NT2/D1 (cell line): ENCODE measurements around the gene KRT10.

Experiments
- DNase-seq: peaks from one replicate; pipeline ENCODE4 v3.0.0-alpha.2; 2011; ENCODE audit warnings: low read depth, low spot score
- H3K27me3 ChIP-seq: 2 replicates; pipeline ENCODE4 v1.6.0; 2011; ENCODE audit warnings: mild to moderate bottlenecking; ENCODE audit not compliant: insufficient read length, insufficient read depth
- H3K36me3 ChIP-seq: 2 replicates; pipeline ENCODE4 v1.6.1; 2011; ENCODE audit warnings: mild to moderate bottlenecking, low read length, mixed read lengths; ENCODE audit not compliant: insufficient read depth, insufficient read length
- H3K4me1 ChIP-seq: 2 replicates; pipeline ENCODE4 v1.5.1; 2011; ENCODE audit not compliant: insufficient read depth, insufficient read length
- H3K4me3 ChIP-seq: 2 replicates; pipeline ENCODE4 v1.5.1; 2011; ENCODE audit warnings: low read depth; ENCODE audit not compliant: insufficient read length
- H3K9ac ChIP-seq: 2 replicates; pipeline ENCODE4 v1.6.0; 2011; ENCODE audit warnings: low read depth; ENCODE audit not compliant: insufficient read length
- H3K9me3 ChIP-seq: 2 replicates; pipeline ENCODE4 v1.5.1; 2011; ENCODE audit warnings: mild to moderate bottlenecking, low read length; ENCODE audit not compliant: insufficient read depth
- SUZ12 ChIP-seq: IDR thresholded peaks from 2 replicates; pipeline ENCODE4 v1.6.1; 2011; ENCODE audit not compliant: insufficient read length, insufficient read depth; ENCODE audit errors: extremely low read depth
- YY1 ChIP-seq: IDR thresholded peaks from 2 replicates; pipeline ENCODE4 v1.6.1; 2011; ENCODE audit not compliant: insufficient read length, insufficient read depth
- ZNF274 ChIP-seq: IDR thresholded peaks from 2 replicates; pipeline ENCODE4 v1.6.1; 2011; ENCODE audit warnings: mild to moderate bottlenecking, low read depth, low read length

KRT10 gene

DNA sequence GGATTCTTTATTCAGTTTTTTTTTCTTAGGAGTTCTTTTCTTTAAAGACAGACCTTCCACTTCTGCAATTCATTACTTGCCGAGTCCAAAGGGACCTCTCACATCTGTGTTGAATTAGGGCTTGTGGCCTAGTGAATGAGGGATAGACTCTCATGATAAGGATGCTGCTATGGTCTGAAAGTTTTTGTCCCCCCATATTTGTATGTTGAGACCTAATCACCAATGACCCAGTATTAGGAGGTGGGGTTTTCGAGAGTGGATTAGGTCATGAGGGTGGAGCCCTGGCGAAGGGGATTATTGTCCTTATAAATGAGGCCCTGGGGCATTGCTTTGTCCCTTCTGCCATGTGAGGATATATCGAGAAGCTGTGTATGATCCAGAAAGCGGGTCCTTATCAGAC is 35.1 kb upstream of the KRT10 start:
- Histone ChIP-seq H3K27me3 (no peaks in the 10 kb centered on the region), H3K9me3 (no peaks in the 10 kb centered on the region), H3K4me3 (no peak overlapping the region), H3K36me3 (no peaks in the 10 kb centered on the region), H3K9ac (no peak overlapping the region), H3K4me1 (no peaks in the 10 kb centered on the region)
- DNase-seq, result no peak
- TF ChIP-seq SUZ12 (no peak), YY1 (no peak), ZNF274 (no peak)

DNA sequence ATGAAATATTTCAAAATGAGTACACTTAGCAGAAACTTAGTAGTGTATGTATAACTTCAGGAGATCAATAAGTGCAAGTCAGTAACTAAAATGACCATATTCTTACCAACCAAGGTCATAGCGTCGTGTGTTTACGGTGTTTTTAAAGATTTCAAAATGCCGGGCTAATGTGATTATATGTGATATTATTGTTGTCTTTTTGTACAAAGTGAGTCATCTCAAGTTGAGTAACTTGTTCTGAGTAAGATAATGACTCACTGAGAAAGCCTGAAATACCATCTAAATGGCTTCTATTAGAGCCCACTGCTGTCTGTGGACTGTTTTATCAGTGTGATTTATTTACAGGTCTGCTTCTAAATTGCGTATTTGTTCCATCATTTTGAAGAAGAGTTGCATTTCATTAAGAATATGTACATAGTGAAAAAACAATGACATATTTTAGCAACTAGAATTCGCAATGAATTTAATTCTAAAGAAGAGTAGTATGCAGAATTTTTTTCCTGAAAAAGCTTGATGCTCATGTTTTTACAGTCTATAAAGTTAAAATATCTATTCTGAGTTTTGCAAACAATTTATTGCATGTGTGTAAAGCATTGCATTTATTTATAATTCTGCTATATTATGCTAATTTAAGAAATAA is 31.9 kb upstream of the KRT10 start:
- Histone ChIP-seq H3K4me3 (no peak overlapping the region), H3K4me1 (no peaks in the 10 kb centered on the region), H3K36me3 (no peaks in the 10 kb centered on the region), H3K27me3 (no peaks in the 10 kb centered on the region), H3K9ac (no peak overlapping the region), H3K9me3 (no peaks in the 10 kb centered on the region)
- no peak for DNase-seq
- no peak for TF ChIP-seq ZNF274
- TF ChIP-seq YY1, result no peak
- TF ChIP-seq SUZ12, result no peak

DNA sequence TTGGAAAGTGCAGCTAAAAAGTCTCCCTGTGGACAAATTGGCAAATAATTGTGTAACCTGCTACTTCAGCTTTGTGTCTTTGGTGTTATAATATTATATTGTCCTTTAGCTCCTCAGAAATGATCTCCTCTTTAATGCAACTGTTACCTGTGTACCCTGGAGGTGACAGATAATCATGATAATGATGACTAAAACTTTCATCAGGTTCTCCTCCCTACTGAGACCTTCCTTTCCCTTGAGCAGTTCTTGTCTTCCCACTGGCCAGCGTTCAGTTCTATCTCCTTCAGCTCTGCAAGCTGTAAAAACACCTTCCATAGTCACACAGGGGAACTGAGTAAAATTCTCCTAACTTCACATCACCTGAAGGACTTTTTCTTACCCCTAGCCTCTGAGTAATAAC is 29.9 kb upstream of the KRT10 start:
- Histone ChIP-seq H3K4me1 (no peaks in the 10 kb centered on the region), H3K36me3 (no peaks in the 10 kb centered on the region), H3K27me3 (no peaks in the 10 kb centered on the region), H3K9me3 (no peaks in the 10 kb centered on the region), H3K9ac (no peak overlapping the region), H3K4me3 (no peak overlapping the region)
- no peak for TF ChIP-seq YY1
- TF ChIP-seq ZNF274, result no peak
- TF ChIP-seq SUZ12, result no peak
- DNase-seq, result no peak

DNA sequence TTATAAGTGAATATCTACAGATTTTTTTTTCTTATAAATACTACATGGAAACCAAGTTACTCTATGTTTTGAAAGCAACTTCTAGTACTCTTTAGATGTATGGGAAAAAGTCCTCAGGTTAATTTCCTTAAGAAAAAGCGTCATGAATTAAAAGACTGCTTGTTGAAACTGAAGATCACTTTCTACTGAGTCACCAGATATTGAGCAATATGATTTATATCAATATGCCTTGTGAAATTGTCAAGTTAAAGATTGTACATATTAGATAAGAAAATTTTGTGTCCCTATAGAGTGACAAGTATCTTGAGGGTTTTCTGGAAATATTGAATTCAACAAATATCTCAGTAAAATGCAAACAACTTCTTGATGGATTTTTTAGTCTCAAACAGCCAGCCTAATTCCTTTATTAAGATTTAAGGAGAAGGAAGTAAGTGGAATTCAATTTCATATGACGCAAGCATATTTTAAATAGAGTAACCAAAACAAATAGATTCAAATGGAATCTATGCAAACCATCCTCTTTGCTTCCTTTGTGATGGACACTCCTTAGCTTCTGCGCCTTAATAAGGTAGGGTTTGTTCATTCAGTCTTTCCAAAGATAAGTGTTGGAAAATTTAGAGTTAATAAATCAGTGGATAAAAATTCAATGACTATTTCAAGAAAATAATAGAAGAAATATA is 28.0 kb upstream of the KRT10 start:
- TF ChIP-seq ZNF274, result no peak
- no peak for TF ChIP-seq YY1
- no peak for TF ChIP-seq SUZ12
- Histone ChIP-seq H3K4me1 (no peaks in the 10 kb centered on the region), H3K9me3 (no peaks in the 10 kb centered on the region), H3K36me3 (no peaks in the 10 kb centered on the region), H3K4me3 (no peak overlapping the region), H3K27me3 (no peaks in the 10 kb centered on the region), H3K9ac (no peak overlapping the region)
- no peak for DNase-seq

DNA sequence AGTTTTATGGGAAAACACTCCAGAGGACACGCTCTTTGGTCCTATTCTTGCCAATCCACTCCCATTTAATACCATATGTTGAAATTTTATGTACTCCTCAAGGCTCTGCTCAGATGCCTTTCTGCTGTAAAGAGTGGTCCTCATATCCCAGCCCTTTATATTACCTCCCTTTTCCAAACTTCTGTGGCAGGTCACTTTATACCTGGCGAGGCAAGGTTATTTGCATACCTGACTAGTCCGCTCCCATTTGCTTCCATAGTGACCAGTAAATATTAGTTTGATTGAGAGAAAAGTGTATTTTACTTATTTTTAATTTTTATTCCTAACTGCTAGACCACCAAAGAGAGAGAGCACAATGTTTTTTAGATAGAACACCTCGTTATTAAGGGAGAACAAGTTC is 27.3 kb upstream of the KRT10 start:
- no peaks in the 10 kb centered on the region for H3K27me3 ChIP-seq
- no peaks in the 10 kb centered on the region for H3K9me3 ChIP-seq
- DNase-seq, result no peak
- TF ChIP-seq ZNF274 (no peak), SUZ12 (no peak), YY1 (no peak)
- no peak overlapping the region for H3K9ac ChIP-seq
- H3K4me3 ChIP-seq, result no peak overlapping the region
- no peaks in the 10 kb centered on the region for H3K36me3 ChIP-seq
- H3K4me1 ChIP-seq, result no peaks in the 10 kb centered on the region

DNA sequence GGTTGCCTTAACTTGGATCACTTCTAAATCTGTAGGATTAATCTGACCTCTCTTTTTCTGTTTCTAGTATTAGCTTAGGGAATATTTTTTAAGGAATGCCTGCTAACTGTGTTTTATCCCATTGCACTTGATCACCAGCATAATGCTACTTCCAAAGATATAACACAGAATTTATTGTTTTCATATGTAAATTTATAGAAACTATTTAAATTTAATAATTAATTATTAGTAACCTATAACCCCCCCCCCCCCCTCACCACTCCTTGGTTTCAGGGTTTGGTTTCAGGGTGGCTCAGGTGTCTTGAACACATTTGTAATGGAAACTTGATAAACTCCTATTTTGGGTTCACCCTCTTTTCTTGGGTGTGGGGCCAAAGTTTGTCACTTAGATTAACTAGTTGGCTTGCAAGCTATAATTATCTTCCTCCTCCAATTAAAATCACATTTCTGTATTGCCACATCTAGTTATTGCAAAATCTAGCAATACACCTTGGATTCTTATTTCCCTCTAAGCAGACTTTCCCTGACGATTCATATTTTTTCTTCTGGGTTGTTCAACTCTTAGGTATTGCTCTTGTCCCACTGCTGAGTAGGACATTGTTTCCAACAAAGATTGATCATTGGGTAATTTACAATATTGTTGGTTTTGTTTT is 26.3 kb upstream of the KRT10 start:
- H3K27me3 ChIP-seq, result no peaks in the 10 kb centered on the region
- H3K9ac ChIP-seq, result no peak overlapping the region
- no peaks in the 10 kb centered on the region for H3K4me1 ChIP-seq
- H3K4me3 ChIP-seq, result no peak overlapping the region
- no peaks in the 10 kb centered on the region for H3K9me3 ChIP-seq
- no peaks in the 10 kb centered on the region for H3K36me3 ChIP-seq
- DNase-seq, result no peak
- TF ChIP-seq ZNF274 (no peak), SUZ12 (no peak), YY1 (no peak)

DNA sequence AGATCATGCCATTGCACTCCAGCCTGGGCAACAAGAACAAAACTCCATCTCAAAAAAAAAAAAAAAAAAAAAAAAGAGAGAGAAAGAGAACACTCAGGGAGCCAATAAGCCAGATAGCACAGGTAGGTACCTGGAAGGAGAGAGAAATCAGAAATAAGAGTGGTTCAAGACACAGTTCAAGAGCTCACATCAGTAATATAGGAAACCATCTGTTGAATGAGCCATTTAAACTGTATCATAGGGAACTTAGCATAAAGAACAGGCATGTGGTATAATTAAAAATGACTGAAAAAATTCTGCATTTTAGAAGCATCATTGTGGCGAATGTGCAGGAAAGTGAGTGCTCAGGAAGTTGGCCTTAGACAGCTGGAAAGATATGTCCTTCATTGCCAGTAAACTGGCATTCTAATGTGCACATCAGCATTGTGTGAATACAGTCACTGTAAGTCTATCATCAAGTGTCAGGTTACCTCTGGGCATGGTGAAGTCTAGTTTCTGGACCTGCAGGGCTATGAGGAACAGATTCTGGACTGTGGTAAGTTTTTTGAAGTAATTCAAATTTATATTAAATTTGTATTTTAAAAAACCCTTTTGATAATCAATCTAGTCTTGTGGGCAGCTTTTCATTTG is 24.2 kb upstream of the KRT10 start:
- Histone ChIP-seq H3K36me3 (no peaks in the 10 kb centered on the region), H3K9me3 (no peaks in the 10 kb centered on the region), H3K4me3 (no peak overlapping the region), H3K9ac (no peak overlapping the region), H3K27me3 (no peaks in the 10 kb centered on the region), H3K4me1 (peaks cover 2% of the 10 kb centered on the region)
- no peak for DNase-seq
- TF ChIP-seq ZNF274 (no peak), YY1 (no peak), SUZ12 (no peak)
